ENCODE data around the gene FUT7. TPM values are rescaled to one million over a fixed set of nuclear protein-coding genes. Genes with fewer than 3 reads are reported as not detected.

FUT7 gene
- polyA plus RNA-seq, 3 donors: 6.1 to 13.4 (median 10.5) TPM

DNA sequence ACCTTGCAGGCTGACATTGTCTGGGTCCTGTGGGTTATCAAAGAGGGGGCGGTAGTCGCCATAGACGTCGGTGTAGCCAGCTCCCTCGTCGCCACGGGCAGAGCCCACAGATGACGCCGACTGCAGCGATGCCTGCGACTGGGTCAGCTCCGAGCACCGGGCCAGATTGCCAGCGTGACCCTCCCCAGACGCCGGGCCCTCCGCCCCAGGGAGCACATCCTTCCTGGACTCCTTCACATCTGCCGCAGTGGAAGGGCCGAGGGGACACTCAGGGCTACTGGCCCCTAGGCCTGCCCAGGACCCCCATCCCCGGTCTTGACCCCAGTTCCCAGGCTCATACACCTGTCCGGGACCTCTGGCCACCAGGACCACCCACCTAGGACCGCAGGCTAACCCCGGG is 17.7 kb downstream of the FUT7 start:
- H3K4me1 Mint-ChIP-seq: no peaks in the 10 kb centered on the region
- no peak for TF ChIP-seq CTCF (IDR thresholded peaks at IDR 0.05)
- peaks cover 9 to 37% of the 10 kb centered on the region in 2 donors for H3K36me3 Mint-ChIP-seq
- H3K27me3 Mint-ChIP-seq (ENCODE audit: low read depth in 3 of 3): peaks cover 0 to 3% (median 2%) of the 10 kb centered on the region in 3 donors
- Histone ChIP-seq H3K36me3 (replicated peaks in 1 of 2; ENCODE audit: control insufficient read depth in 1 of 2, insufficient read depth in 2 of 2, low read length in 2 of 2) (peaks cover 0 to 3% of the 10 kb centered on the region in 2 donors), H4K20me1 (ENCODE audit: insufficient read depth, low read length) (no peaks in the 10 kb centered on the region), H3K9me3 (replicated peaks in 1 of 2; ENCODE audit: control insufficient read depth in 1 of 2, insufficient read depth in 1 of 2, low read length in 2 of 2) (no peaks in the 10 kb centered on the region), H3K9ac (ENCODE audit: insufficient read depth, low read length, poor library complexity, severe bottlenecking) (no peak overlapping the region), H3K4me2 (replicated peaks; ENCODE audit: extremely low read depth, low read length, poor library complexity, severe bottlenecking) (no peak overlapping the region), H3K4me1 (ENCODE audit: control insufficient read depth in 1 of 2, insufficient read depth in 2 of 2, low read length in 2 of 2) (no peaks in the 10 kb centered on the region), H3K27ac (ENCODE audit: low read depth in 1 of 2, low read length in 2 of 2) (no peak overlapping the region), H3K4me3 (replicated peaks in 1 of 3; ENCODE audit: low read depth in 2 of 3, low read length in 3 of 3) (no peak overlapping the region), H3K79me2 (ENCODE audit: insufficient read depth, low read length) (no peaks in the 10 kb centered on the region), H3K27me3 (ENCODE audit: control insufficient read depth in 2 of 2, insufficient read depth in 2 of 2, low read length in 2 of 2) (no peaks in the 10 kb centered on the region), H2AFZ (ENCODE audit: insufficient read depth, low read depth, low read length, poor library complexity, severe bottlenecking) (no peak overlapping the region)
- intact Hi-C loops (cut with micrococcal nuclease): no loop called here
- no peak for DNase-seq
- peaks cover 0 to 6% (median 0%) of the 10 kb centered on the region in 7 donors for H3K9me3 Mint-ChIP-seq
- WGBS (ENCODE audit: insufficient coverage): 95% methylated on average over 21 of the region's 23 CpGs
- H3K4me3 Mint-ChIP-seq: no peak overlapping the region
- H3K27ac Mint-ChIP-seq: no peak overlapping the region

- Histone ChIP-seq H3K4me1 (ENCODE audit: control insufficient read depth in 1 of 2, insufficient read depth in 2 of 2, low read length in 2 of 2) (no peaks in the 10 kb centered on the region), H3K27ac (ENCODE audit: low read depth in 1 of 2, low read length in 2 of 2) (no peak overlapping the region), H3K27me3 (ENCODE audit: control insufficient read depth in 2 of 2, insufficient read depth in 2 of 2, low read length in 2 of 2) (no peaks in the 10 kb centered on the region), H3K79me2 (ENCODE audit: insufficient read depth, low read length) (no peaks in the 10 kb centered on the region), H3K4me3 (replicated peaks in 1 of 3; ENCODE audit: low read depth in 2 of 3, low read length in 3 of 3) (no peak overlapping the region), H3K9ac (ENCODE audit: insufficient read depth, low read length, poor library complexity, severe bottlenecking) (no peak overlapping the region), H2AFZ (ENCODE audit: insufficient read depth, low read depth, low read length, poor library complexity, severe bottlenecking) (no peak overlapping the region), H3K36me3 (replicated peaks in 1 of 2; ENCODE audit: control insufficient read depth in 1 of 2, insufficient read depth in 2 of 2, low read length in 2 of 2) (peaks cover 0 to 3% of the 10 kb centered on the region in 2 donors), H3K9me3 (replicated peaks in 1 of 2; ENCODE audit: control insufficient read depth in 1 of 2, insufficient read depth in 1 of 2, low read length in 2 of 2) (no peaks in the 10 kb centered on the region), H4K20me1 (ENCODE audit: insufficient read depth, low read length) (no peaks in the 10 kb centered on the region), H3K4me2 (replicated peaks; ENCODE audit: extremely low read depth, low read length, poor library complexity, severe bottlenecking) (no peak overlapping the region)
- Mint-ChIP-seq H3K4me1 (no peaks in the 10 kb centered on the region), H3K4me3 (no peak overlapping the region), H3K9me3 (peaks cover 0 to 6% (median 0%) of the 10 kb centered on the region in 7 donors), H3K27ac (no peak overlapping the region), H3K36me3 (peaks cover 9 to 36% of the 10 kb centered on the region in 2 donors), H3K27me3 (ENCODE audit: low read depth in 3 of 3) (peaks cover 0 to 3% (median 0%) of the 10 kb centered on the region in 3 donors)
- intact Hi-C loops (cut with micrococcal nuclease): no loop called here
- 99% methylated on average over 14 of the region's 20 CpGs for WGBS (ENCODE audit: insufficient coverage)
- no peak for TF ChIP-seq CTCF (IDR thresholded peaks at IDR 0.05)
- no peak for DNase-seq
Observed at GRCh38 chr9:137013571-137013940, 18.3 kb downstream of the FUT7 start.

All from CD14-positive monocyte (primary cell).